8988T (cell line): ENCODE data around the gene CIB2.

Experiments
- DNase-seq: peaks from one replicate; pipeline ENCODE4 v3.0.0; 2011

CIB2 gene

DNA sequence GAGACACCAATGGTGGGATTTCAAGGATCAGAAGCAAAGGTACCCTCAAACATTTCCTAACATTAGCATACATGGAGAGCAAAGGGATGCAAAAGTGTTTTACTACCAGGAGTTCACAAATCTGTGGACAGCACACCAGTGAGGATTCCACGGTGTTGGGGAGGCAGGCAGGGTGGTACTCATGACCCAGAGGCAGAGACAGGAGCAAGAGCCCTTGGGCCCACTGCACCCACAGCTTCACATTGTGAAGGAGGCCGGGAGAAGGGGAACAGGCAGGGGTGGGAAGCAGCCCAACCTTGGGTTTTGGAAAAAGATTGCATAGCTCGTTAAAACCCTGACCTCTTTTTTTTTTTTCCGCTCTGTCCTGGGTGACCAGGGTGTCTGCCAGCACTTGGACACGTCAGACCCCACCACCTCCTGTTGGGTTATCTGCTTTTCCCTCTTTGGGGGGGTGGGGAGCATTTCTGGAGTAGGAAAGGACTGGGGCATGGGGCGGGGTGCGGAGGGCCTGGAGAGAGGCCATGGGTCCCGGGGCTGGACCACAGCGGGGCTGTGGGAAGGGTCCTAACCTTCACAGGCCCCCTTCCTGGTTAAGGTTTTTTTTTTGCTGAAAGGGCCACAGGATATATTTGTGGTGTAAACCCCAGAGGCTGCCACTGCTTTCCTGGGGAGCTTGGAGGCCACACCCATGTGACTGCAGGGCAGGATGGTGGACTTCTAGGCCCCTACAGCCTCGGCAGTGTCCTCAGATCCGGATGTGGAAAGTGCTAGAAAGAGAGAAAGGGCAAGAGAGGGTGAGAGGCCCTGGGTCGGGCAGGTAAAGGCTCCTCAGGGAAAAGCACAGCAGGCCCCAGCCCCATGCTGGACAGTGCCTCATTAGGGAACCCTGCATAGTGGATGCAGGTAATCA lies 26.4 kb downstream of the CIB2 start:
- no peak for DNase-seq

DNA sequence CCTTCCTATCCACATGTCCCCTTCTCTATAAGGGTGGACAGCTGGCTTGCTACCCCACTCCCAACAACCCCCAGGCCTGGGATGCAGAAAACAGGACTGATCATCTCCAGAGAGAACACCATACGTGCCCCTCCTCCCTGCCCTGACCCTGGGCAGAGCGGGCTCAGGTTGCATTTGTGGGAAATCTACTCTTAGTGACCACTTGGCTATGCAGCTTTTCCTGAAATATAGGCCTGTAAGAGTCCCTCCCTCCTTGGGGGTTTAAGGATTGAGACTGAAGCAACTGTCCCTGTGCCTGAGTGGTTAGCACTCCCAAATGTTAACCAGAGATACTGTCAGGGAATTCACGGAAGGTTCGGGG lies 27.1 kb downstream of the CIB2 start:
- DNase-seq = no peak

DNA sequence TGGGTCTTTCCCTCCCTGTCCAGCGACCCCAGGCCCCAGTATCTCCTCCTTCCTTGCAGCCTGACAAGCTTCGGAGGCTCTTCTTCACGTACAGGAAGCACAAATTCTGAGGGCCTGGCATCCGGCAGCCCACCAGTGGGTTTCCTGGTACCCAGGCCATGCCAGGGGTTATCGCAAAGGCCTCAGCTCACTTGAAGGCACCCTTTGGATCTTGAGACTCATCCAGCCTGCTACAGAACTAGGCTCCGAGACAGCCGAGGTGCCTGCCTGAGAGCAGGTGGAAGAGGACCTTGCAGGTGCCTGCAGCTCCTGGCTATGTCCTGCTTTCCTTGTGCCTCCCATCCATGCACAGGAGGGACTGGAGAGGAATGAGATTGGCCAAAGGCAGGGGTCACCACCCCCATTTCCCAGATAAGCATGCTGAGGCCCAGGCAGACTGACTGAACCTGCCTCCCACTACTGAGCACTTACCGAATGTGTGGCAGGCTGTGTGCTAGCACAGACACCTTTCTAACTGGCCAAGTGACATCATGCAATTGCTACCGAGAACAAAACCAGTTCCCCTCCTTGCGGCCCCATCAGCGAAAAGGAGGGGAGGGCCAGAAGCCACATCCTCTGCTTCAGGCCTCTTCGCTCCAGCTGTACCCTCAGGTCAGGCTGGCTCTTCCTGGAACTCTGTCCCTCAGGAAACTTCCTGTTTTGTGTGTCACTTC lies 27.7 kb downstream of the CIB2 start:
- DNase-seq = no peak

DNA sequence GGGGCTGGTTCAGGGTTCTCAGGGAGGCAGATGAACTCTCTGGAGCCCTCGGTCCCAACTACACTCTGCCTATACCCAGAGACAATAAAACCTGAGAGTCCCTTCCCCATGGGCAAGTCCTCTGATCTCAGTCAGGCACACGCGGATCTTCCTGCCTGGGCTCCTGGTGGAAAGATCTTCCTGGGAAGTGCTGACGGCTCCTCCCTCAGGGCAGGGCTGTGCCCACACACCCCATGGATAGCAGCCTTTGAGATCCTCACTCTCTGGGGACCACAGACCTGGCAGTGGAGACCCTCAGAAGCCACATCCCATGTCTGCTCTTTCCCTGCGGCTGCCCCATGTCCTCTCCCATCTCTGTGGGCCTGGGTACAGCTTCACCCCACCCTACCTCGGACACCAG lies 28.5 kb downstream of the CIB2 start:
- no peak for DNase-seq

DNA sequence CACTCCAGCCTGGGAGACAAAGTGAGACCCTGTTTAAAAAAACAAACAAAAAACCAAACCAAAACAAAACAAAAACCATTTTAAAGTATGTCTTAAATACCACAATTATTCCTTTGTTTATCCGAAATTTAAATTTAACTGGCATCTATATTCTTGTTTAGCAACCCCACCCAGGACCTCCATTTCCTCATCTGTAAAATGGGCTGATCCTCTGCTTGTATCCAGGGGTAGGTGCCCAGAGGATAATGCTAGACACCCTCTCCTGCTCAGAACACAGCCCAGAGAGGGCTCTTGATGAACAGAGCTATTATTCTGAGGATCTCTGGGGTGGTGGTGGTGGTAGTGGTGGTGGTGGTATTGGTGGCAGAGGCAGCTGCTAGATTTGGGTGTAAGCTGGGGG lies 29.0 kb downstream of the CIB2 start:
- DNase-seq = no peak

DNA sequence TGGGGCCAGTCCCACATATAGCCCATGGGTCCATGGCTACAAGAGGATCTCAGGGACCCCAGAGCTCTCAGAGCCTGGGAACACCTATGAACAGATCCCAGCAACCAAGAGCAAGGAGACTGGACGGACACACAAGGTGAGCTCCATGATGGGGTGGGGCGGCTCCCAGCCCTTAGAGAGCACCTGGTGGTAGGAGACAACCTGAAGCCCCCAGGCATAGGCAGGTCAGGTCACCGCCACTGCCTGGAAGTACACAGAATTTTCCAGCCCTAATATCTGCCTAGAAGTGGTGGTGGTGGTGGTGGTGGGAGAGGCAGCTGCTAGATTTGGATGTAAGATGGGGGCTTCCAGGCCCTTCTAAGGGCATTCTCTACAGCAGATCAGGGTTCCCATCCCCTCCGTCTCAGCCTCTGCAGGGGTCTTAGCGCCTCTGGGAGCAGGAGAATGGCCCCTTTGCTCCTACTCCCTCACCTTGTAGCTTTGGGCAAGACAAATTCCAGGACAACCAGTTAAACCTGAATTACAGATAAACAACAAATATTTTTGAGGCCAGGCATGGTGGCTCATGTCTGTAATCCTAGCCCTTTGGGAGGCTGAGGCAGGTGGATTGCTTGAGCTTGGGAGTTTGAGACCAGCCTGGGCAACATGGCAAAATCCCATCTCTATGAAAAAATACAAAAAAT lies 29.7 kb downstream of the CIB2 start:
- DNase-seq = no peak

DNA sequence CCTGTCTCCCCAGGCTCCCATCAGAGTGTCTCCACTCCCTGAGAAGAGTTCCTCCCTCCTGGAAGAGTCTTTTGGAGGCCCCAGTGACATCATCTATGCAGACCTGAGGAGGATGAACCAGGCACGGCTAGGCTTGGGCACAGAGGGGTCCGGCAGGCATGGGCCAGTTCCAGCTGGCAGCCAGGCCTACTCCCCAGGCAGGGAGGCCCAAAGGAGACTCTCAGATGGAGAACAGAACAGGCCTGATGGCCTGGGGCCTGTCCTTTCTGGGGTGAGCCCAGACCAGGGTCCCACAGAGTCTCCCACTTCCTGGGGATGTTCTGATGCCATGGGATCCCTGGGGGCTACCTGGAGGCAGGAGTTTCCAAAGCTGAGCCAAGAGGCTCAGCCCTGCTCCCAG lies 30.4 kb downstream of the CIB2 start:
- no peak for DNase-seq

DNA sequence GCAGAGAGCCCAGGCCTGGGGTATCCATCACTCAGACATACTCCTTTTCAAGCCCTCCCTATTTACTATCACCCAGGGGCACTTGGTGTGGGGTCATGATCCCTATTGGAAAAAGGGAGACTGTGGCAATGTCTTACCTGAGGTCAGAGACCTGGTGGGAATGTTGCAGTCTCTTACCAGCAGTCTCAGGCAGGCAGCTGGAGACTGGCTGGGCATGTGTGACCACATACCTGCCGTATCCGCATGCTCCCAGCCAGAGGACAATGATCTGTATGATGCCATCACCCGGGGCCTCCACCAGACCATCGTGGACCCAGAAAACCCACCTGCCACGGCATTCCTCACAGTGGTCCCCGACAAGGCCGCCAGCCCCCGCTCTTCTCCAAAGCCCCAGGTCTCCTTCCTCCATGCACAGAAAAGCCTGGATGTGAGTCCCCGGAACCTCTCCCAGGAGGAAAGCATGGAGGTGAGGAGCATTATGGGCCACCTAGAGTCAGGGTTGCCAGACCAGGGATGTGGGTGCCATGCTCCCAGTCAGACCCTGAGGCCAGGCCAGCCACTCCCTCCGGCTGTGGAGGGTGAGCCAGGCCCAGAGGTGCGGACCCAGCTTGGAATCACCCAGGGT lies 33.0 kb downstream of the CIB2 start:
- DNase-seq = no peak

DNA sequence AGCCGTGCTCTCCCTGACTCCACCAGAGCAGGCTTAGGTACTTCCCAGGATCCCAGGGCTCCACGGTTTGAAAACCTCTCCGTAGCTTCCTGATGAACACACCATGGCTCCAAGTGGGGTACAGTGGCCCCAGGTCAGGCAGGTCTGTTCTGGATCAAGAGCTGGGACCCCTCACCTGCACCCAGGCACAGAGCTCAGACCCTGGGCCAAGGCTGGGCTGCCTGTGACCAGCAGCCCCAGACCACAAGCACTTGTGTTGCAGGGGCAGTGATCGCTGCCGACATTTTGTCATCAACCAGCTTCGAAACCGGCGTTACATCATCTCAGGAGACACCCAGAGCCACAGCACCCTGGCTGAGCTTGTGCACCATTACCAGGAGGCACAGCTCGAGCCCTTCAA lies 33.6 kb downstream of the CIB2 start:
- DNase-seq = no peak

DNA sequence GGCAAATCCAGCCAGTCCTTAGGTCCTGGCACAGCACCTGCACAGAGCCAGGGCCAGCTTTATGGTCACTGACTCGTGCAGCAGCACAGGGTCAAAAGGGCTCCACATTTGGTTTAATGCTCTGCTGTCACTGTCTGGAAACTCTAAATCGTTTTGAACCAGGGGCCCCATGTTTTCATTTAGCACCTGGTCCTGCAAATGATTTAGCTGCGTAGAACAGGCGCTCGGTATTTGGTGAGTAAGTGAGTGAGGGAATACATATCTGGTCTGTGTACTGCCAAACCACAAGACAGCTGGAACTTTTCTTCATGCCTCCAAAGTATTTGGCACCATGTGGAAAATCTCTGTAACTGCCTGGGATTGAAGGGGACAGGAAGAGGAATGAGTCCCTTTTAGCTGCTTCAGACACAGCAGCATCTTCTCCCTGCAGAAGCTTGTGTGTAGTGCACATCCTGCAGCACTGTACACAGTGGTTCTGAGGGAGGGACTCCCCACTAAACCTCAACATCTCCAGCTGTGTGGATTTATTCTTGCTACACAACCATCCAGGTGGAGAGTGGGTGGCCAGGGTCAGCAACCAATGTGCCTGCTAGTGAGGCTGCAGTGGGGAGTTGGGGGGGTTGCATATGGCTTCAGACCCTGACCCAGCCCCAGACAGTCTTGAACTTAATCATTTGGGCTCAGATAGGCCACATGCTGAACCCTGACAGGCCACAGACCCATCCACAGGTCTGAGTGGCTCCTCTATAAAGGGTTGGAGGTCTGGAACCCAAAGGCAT lies 37.8 kb downstream of the CIB2 start:
- DNase-seq = no peak

DNA sequence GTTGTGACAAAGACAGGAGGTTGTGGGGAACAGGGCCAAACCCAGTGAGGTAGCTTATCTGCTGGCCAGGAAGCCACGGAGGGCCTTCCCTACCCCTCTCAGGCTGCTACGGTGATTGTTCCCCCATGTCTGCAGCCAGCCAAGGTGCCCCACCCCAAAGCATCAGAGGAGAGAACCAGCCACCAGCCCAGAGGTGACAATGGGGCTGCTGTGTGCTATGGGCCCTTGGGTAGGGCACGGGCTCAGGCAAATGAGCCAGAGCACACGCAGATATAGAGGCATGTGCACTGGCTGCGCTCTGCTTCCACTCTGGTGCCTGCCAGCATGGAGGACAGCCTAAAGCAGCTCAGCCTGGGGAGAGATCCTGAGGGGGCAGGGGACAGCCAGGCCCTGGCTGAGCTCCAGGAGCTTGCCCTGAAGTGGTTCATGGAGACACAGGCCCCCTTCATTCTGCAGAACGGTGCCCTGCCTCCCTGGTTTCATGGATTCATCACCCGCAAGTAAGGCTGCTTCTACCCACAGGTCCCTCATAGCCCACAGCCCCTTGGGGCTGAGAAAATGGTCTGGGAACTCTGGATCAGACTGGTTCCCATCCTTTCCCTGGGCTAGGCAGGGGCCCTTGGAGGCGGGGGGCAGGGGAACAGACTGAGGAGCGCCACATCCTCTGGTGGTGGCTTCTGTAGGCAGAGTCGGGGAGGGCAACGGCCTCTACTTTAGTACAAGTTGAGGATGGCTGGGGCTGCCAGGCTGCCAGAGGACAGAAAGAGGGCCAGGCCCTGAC lies 38.8 kb downstream of the CIB2 start, which contains the start of gene SH2D7:
Gene SH2D7, plus strand, starts transcription at position 301 of the 781 bp plus-strand sequence. Its CDS starts 24 bp downstream, at position 325.
- no peak for DNase-seq

DNA sequence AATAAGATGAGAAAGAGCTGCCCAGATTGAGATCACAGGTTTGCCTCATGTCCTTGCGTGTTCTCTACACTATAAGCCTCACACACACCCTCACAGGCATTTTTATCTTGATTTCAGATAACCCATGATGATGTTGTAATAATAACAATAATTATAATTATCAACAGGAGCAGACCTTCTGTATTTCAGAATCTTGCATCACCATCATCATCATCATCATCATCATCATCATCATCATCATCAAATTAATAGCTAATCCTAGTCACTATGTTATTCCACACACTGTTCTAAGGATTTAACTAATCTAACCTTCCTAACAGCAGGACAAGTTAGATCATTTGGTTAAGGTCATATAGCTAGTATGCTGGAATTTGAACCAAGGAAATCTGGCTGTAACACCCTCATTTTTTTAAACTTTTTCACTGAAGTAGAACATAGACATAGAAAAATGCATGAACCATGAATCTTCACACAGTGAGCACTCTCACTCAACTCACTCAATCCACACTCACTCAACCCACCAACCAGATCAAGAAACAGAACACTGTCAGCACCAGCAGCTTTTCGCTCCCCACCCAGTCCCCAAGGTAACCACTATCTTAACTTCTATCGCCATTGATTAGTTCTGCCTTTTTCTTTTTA lies 40.7 kb downstream of the CIB2 start:
- DNase-seq = no peak

DNA sequence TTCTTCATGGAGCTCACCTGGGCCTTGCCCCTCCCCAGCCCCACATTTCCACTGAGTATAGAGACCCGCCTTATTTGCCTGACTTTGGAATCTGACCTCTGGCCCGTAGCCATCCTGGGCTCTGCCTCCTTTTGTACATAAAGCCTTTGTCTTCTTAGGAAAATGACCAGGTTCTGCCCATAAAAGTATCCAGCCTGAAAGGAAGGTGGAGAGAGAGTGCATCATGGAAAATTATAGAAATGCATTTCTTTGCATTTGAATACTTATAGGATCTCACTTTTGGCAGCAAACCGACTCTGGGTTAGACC lies 42.5 kb downstream of the CIB2 start:
- no peak for DNase-seq

DNA sequence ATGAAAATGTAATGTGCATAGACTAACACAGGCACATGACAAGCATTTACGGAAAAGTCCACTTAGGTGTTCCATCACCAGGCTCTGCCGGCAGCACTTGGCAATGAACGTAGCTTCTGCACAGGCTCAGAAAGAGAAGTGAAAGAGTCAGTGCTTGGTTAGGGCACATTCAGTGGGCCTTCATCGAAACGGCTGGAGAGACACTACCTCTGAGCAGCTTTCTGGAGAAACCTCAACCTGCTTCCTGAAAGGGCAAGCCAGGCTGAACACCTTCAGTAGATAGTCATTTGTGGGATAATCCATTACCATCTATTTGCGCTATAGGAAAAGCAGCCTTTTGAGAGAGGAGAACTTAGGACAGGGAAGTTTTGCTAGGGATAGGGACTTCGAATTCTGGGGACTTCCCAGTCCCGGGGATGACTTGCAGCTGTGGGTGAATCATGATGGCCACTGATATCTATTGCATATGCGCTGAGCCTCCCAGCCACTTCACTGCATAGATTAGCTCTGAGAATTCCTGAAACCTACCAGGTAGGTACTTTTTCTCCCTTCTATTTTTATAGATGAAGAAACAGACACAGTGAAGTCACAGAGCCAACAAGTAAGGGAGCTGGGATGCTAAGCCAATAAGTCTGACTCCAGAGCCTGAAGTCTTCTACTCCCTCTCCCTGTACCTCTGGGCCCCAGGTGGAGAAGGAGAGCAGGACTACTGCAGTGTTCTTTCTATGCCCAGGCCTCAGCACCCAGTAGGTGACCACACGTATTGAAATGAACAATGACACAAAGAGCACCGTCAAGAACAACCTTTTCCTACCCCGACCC lies 43.1 kb downstream of the CIB2 start:
- DNase-seq = no peak

DNA sequence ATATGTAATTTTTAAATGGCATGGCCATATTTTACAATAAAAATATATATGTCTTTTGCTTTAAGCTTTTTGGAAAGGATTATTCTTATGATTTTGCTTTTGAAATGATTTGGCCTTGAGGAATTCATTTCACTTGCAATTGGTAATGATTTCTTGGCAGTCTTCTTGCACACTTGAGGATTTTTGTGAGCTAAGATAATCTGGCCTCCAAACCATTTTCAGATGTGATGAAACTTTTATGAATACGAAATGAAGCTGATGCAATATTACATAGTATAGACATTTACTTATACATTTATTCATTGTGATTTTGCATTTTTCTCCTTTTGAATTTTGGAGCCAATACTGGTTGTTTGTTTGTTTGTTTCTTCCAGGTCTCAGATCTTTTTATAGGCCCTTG lies 45.3 kb downstream of the CIB2 start:
- no peak for DNase-seq

DNA sequence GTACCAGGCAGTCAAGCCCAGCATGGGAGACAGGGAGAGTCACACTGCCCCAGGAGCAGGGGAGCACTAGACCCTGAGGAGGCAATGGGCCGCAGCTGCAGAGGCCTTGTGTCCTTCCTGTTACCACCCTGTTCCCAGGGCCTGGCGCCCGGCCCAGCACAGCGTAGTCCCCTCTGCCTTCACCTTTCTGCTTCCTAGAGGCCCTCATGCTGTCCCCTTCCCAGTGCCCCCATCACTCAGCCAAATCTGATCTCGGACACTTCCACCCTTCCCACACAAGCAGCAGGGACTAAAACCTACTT lies 46.8 kb downstream of the CIB2 start:
- no peak for DNase-seq

DNA sequence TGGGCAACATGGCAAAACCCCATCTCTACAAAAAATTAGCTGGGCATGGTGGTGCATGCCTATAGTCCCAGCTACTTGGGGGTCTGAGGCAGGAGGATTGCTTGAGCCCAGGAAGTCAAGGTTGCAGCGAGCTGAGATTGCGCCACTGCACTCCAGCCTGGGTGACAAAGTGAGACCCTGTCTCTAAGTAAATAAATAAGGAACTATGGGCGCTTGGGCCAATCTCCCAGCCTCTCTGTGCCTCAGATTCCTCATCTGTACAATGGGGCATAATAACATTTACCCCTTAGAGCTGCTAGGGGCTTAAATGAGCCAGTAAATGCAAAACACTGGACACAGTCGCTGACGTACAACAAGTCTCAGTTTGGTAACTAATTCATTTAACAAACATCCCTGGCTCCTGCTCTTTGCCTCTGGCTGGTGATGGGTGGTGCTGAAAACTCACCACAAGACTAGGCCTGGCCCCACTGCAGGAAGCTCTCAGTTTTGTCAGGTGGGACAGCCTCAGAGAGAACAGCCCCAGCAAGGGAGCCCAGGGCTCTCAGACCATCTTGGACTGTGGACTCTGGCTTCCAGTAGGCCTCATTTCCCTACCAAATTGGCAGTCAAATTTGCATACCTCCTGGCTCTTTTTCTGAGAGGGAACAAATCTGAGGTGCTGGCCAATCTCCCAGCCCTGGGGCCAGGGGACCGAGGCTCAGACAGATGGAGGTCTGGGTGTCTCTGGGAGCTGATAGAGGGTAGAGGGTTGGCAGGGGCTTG lies 47.4 kb downstream of the CIB2 start:
- DNase-seq = no peak

DNA sequence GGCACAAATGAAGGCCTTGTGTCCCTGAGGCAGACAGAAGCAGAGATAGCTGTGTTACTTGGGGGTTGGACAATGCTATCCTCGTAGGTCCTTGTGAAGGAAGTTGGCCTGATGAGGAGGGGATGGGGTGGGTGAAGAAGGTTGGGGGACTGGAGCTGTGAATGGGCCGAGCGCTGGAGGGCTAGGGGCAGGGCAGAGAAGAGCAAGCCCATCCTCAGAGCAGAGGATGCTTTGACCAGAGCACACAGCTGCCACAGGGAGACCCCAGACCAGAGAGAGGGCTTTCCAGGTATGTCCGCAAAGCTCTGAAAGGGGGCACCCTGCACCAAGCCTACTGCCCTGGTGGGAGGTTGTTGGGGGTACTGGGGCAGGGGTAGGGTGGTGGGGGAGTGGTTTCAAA lies 48.1 kb downstream of the CIB2 start:
- no peak for DNase-seq

DNA sequence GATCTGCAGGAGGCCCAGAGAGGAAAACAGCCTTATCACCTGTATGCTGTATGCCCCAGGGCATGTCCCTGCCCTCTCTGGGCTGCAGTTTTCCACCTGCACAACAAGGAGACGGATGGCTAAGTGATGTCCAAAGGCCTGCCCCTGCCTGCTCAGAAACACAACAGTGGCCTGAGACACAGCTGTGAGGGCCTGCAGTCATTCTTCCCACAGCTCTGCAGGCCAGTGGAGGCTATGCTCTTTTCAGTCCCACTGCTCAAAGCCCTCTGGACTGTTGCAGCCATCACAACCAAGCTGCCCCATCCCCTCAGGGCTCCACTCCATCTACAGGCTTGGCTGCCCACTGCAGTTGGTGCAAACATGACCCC lies 48.5 kb downstream of the CIB2 start:
- no peak for DNase-seq
